ENCODE measurements around the gene MTSS2. TPM values are rescaled to one million over a fixed set of nuclear protein-coding genes. Genes with fewer than 3 reads are reported as not detected.
A peak's percentile ranks its signal among the peaks of the same experiment; 100 is the strongest.

The MTSS2 gene
- total and polyA plus RNA-seq, 2 of the 8 experiments (the other 6 are each of a cell fraction or from before 2014, with no cell fraction given) = 23.3 to 36.7 TPM

DNA sequence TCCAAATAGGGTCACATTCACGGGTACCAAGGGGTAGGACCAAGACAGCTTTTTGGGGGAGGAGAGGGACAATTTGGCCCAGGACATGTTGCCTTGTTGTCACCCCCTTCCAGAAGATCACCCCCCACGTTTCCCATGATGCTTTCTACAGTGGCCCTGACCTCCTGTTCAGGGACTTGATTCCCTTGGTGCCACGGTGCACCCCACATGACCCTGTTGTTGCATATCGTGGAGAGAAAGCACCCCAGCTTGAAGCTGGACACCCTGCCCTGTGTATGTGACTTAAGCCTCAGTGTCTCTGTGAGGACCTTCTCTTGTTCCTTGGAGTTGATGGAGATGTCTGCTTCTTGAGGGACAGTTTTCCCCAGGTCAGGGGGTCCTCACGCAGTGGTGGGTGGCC lies 26.9 kb downstream of the MTSS2 start:
- Histone ChIP-seq H3K4me3 (ENCODE audit: extremely low read depth in 1 of 4, insufficient read depth in 2 of 4, low read depth in 3 of 4, low read length in 4 of 4) (no peak overlapping the region), H2BK15ac (ENCODE audit: low read length) (no peak overlapping the region), H4K8ac (ENCODE audit: extremely low read depth, insufficient read depth, low read length) (no peak overlapping the region), H2BK120ac (replicated peaks; ENCODE audit: low read depth, low read length) (no peak overlapping the region), H3K79me1 (ENCODE audit: low read depth, low read length) (no peaks in the 10 kb centered on the region), H2BK5ac (ENCODE audit: low read depth, low read length) (no peak overlapping the region), H3K56ac (replicated peaks; ENCODE audit: insufficient read length, low read depth, low read length) (no peak overlapping the region), H3K4me1 (replicated peaks in 1 of 4; ENCODE audit: control insufficient read depth in 3 of 4, insufficient read depth in 4 of 4, low read length in 3 of 4) (peaks cover 0 to 14% (median 7%) of the 10 kb centered on the region in 4 experiments; a peak in 6 of 7 replicates), H2BK12ac (ENCODE audit: low read depth, low read length) (no peak overlapping the region), H3K23ac (ENCODE audit: insufficient read length) (no peak overlapping the region), H3K79me2 (ENCODE audit: control insufficient read depth in 1 of 2, insufficient read depth in 2 of 2, low read length in 2 of 2) (no peaks in the 10 kb centered on the region), H2AK5ac (ENCODE audit: low read depth, low read length) (peak overlapping the region; percentile 24; the same call in 1 of the 2 replicates), H3K4ac (replicated peaks; ENCODE audit: insufficient read length, low read depth, low read length) (no peak overlapping the region), H3K27me3 (replicated peaks in 1 of 4; ENCODE audit: control insufficient read depth in 3 of 4, extremely low read depth in 1 of 4, insufficient read depth in 3 of 4, low read length in 3 of 4) (no peaks in the 10 kb centered on the region; a peak in 2 of 7 replicates), H4K91ac (replicated peaks; ENCODE audit: insufficient read length, low read length) (no peak overlapping the region), H3K18ac (ENCODE audit: extremely low read depth, low read length) (no peak overlapping the region), H3K27ac (ENCODE audit: low read depth, low read length) (no peak overlapping the region), H3K23me2 (ENCODE audit: low read depth, low read length) (no peaks in the 10 kb centered on the region), H4K5ac (ENCODE audit: insufficient read length, low read depth, low read length) (no peak overlapping the region), H3K14ac (ENCODE audit: insufficient read length) (no peak overlapping the region), H3K9me3 (ENCODE audit: insufficient read depth in 2 of 2, low read depth in 1 of 2, low read length in 1 of 2) (no peaks in the 10 kb centered on the region), H2AFZ (ENCODE audit: low read length) (no peak overlapping the region), H2BK20ac (ENCODE audit: low read length) (no peak overlapping the region), H3K4me2 (ENCODE audit: insufficient read depth in 1 of 2, low read depth in 2 of 2, low read length in 2 of 2) (no peak overlapping the region), H4K20me1 (replicated peaks in 1 of 2; ENCODE audit: control insufficient read depth in 1 of 2, insufficient read depth in 2 of 2, low read length in 2 of 2) (peaks cover 0 to 2% of the 10 kb centered on the region in 2 experiments), H3K36me3 (ENCODE audit: control insufficient read depth in 2 of 4, insufficient read depth in 4 of 4, low read length in 3 of 4) (peaks cover 0 to 3% (median 0%) of the 10 kb centered on the region in 4 experiments; a peak in 4 of 8 replicates), H3K9ac (replicated peaks in 1 of 4; ENCODE audit: extremely low read depth in 1 of 4, low read depth in 3 of 4, low read length in 3 of 4) (no peak overlapping the region)
- FAIRE-seq (no peak), DNase-seq (ENCODE audit: low read depth in 1 of 2, low spot score in 2 of 2) (no peak)
- ChIA-PET POLR2A (ENCODE audit: partially characterized antibody) (interaction anchor here (0.9 to 3.2 kb wide), 4 partner anchors 20 to 279 kb away, joined by 3 to 9 read pairs (median 5); no protein-coding TSS in a partner anchor), CTCF (ENCODE audit: partially characterized antibody) (interaction anchor here (0.9 to 4.4 kb wide), 5 partner anchors 47 to 327 kb away, joined by 3 to 36 read pairs (median 5); no protein-coding TSS in a partner anchor)
- TF ChIP-seq TCF12 (IDR thresholded peaks at IDR 0.05; ENCODE audit: low read depth, low read length) = no peak
- no peak for TF ChIP-seq EP300 (IDR thresholded peaks at IDR 0.05; ENCODE audit: borderline replicate concordance in 1 of 2, low read depth in 2 of 2, low read length in 2 of 2)
- 92% methylated on average over 5 of the region's 5 CpGs; no CpG with 5 or more reads in 1 of the 2 experiments for WGBS, 2 experiments (ENCODE audit: extremely low coverage in 1 of 2, insufficient coverage in 1 of 2, insufficient read length in 1 of 2, insufficient replicate concordance in 2 of 2, low coverage in 1 of 2, low lambda C conversion rate in 2 of 2, missing lambda C conversion rate in 1 of 2)

Data from H1 (cell line).